Measurements from ENCODE around the gene NUMA1. TPM values are rescaled to one million over a fixed set of nuclear protein-coding genes. Genes with fewer than 3 reads are reported as not detected.

NUMA1 gene
- total and polyA plus RNA-seq, 2 of the 8 experiments (the other 6 are each of a cell fraction or from before 2014, with no cell fraction given), result 101 to 107 TPM

GRCh38 chr11:72037554-72038311 lies 42.6 kb downstream of the NUMA1 start (continued):
- TF ChIP-seq CHD7 (IDR thresholded peaks at IDR 0.05; ENCODE audit: insufficient replicate concordance, low read length), result no peak
- TF ChIP-seq HDAC2 (IDR thresholded peaks at IDR 0.05; ENCODE audit: borderline replicate concordance in 1 of 2, low read depth in 2 of 2, low read length in 2 of 2), result no peak
- no peak for TF ChIP-seq YY1 (IDR thresholded peaks at IDR 0.05; ENCODE audit: low read depth, low read length)
- no peak for TF ChIP-seq MAX (IDR thresholded peaks at IDR 0.05)
- no peak for TF ChIP-seq CBX8 (IDR thresholded peaks at IDR 0.05; ENCODE audit: borderline replicate concordance, low read depth, low read length)
- no peak for TF ChIP-seq TCF12 (IDR thresholded peaks at IDR 0.05; ENCODE audit: low read depth, low read length)
- TF ChIP-seq TAF1 (IDR thresholded peaks at IDR 0.05; ENCODE audit: low read depth, low read length), result no peak
